WERI-Rb-1 (cell line): ENCODE results near the gene CNTFR.

Experiments
- DNase-seq: peaks from one replicate; pipeline ENCODE4 v3.0.0-alpha.2; 2020
- H3K27ac ChIP-seq: fragments of 250-450 bp; sonication (Bioruptor Pico); 2 replicates; pipeline ENCODE4 v1.5.1; 2020; ENCODE audit warnings: mild to moderate bottlenecking, moderate library complexity
- H3K27me3 ChIP-seq: fragments of 250-450 bp; sonication (Bioruptor Pico); 2 replicates; pipeline ENCODE4 v1.5.1; 2021; ENCODE audit warnings: mild to moderate bottlenecking, low read depth, moderate library complexity; ENCODE audit not compliant: insufficient read depth, severe bottlenecking
- H3K36me3 ChIP-seq: fragments of 250-450 bp; sonication (Bioruptor Pico); 2 replicates; pipeline ENCODE4 v1.5.1; 2020; ENCODE audit warnings: mild to moderate bottlenecking, moderate library complexity
- H3K4me3 ChIP-seq: 2 replicates; pipeline ENCODE4 v1.5.1; 2011; ENCODE audit warnings: low read depth, mild to moderate bottlenecking, control low read depth, low read length
- H3K9me3 ChIP-seq: fragments of 250-450 bp; sonication (Bioruptor Pico); 2 replicates; pipeline ENCODE4 v1.5.1; 2021; ENCODE audit warnings: mild to moderate bottlenecking, moderate library complexity; ENCODE audit not compliant: severe bottlenecking
- TF ChIP-seq, protein P1 (sequence below): IDR thresholded peaks from 2 replicates; pipeline ENCODE4 v1.5.1; 2011; ENCODE audit warnings: low read depth, mild to moderate bottlenecking, control low read depth, inconsistent platforms, low read length

The CNTFR gene

DNA sequence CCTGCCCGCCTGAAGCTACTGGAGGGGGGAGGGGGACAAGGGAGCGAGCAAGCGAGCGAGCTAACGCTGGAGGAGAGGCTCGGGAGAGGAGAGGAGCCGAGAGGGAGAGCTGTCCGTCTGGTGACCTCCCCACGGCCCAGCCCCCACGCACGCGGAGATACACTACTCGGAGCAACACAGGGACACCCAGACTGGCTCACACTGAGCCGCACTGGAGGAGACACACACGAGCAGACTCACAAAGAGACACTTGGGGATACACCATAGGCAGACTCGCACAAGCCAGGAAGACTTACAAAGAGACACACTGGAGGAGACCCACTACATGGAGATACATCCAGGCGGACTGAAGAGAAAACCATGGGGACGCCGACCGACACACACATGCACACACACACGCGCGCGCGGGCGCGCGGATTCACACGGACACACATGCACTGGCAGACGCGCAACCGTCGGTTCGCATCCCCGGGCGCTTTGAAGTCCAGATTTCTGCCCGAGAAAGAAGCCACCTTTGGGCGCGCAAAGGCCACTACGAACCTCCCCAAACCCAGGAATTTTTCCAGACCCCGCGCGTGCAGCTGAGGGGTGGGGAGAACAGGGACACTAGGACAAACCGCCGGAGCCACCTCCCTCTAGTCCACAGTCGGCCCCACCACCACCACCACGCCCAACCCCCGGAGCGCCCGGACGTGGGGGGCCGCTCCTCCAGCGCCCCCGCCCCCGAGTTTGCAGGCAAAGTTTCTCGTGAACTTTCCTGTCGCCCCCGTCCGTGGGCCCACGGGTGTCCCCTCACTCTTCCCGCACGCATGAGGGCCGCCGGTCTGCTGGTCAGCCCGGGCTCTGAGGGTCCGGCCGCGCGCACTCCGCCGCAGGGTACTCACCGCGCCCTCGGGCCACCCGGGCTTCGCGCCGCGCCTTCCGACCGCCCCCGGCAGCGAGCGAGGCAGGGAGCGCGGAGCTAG lies 571 bp downstream of the CNTFR start:
- Histone ChIP-seq H3K27ac (no peak overlapping the region), H3K4me3 (peak overlapping the region; percentile 75), H3K36me3 (no peaks in the 10 kb centered on the region), H3K27me3 (peaks cover 15% of the 10 kb centered on the region), H3K9me3 (no peaks in the 10 kb centered on the region)
- TF ChIP-seq, protein P1, sequence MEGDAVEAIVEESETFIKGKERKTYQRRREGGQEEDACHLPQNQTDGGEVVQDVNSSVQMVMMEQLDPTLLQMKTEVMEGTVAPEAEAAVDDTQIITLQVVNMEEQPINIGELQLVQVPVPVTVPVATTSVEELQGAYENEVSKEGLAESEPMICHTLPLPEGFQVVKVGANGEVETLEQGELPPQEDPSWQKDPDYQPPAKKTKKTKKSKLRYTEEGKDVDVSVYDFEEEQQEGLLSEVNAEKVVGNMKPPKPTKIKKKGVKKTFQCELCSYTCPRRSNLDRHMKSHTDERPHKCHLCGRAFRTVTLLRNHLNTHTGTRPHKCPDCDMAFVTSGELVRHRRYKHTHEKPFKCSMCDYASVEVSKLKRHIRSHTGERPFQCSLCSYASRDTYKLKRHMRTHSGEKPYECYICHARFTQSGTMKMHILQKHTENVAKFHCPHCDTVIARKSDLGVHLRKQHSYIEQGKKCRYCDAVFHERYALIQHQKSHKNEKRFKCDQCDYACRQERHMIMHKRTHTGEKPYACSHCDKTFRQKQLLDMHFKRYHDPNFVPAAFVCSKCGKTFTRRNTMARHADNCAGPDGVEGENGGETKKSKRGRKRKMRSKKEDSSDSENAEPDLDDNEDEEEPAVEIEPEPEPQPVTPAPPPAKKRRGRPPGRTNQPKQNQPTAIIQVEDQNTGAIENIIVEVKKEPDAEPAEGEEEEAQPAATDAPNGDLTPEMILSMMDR, result no peak
- DNase-seq, result peak; percentile 42

DNA sequence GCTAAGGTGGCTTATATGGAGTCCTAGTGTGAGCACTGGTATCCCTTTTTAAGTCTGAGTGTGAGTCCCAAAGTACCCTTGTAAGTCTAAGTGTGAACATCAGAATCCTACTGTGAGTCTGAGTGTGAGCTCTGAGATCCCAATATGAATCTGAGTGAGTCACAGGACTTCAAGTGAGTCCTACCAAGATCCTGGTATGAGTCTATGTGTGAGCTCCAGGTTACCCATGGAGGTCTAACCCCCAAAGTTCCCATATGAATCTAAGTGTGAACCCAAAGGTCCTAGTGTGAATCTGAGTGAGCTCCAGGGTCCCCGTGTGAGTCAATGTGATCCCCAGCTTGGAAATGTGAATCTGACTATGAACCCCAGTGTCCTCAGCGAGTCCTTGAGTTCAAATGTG lies 2.3 kb downstream of the CNTFR start:
- Histone ChIP-seq H3K27me3 (peaks cover 14% of the 10 kb centered on the region), H3K4me3 (no peak overlapping the region), H3K9me3 (no peaks in the 10 kb centered on the region), H3K36me3 (no peaks in the 10 kb centered on the region), H3K27ac (no peak overlapping the region)
- TF ChIP-seq, protein P1, result no peak
- no peak for DNase-seq

DNA sequence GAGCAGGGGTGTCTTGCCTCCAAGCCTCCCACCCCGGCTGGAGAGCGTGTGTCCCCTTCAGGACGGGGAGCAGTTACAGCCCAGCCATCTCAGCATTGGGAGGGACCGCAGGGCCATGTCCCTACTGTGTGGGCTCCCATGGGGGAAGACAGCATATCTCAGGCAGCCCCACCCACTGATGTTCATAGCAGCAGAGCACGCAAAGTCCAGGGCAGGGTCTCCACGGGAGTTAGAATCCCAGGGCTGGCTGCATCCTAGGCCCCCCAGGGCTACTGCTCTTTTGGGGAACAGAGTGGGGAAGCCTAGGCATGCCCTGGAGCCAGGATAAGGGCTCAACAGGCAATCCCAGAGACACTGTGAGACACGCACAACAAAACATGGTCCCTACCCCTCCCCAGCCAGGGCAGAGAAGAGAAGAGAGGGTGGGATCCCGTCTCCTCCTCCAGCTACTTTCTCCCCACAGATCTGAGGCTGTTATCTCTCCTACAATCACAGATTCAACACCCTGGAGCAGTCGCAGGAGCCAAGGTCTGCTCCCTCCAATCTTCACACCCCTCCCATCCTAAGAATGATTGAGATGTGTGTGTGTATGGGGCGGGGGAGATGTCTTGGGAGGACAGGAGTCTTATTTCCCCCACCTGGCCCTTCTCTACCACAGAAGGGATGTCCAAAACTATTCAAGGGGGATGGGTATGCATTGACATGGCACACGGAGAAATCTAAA lies 3.4 kb downstream of the CNTFR start:
- Histone ChIP-seq H3K27ac (no peak overlapping the region), H3K9me3 (no peaks in the 10 kb centered on the region), H3K27me3 (peaks cover 3% of the 10 kb centered on the region), H3K4me3 (no peak overlapping the region), H3K36me3 (no peaks in the 10 kb centered on the region)
- TF ChIP-seq, protein P1, result no peak
- DNase-seq, result no peak

DNA sequence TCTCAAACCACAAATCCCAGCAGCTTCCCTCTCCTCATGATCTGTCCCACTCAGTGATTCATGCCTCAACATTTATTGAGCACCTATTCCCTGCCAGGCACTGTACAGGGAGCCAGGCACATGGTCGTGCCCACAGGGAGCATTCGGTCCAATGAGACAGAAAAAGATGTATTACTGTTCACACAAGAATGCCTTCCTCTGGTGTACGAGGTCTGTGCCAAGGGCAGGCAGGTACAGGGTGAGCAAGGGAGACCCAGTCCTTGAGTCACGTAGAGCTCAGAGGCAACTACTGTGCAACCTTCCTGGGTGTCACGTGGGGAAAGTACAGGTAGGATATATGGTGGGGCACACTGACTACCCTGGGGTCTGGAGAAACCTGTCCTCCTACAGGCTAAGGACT lies 4.6 kb downstream of the CNTFR start:
- no peak overlapping the region for H3K27ac ChIP-seq
- no peak for DNase-seq
- H3K9me3 ChIP-seq, result no peaks in the 10 kb centered on the region
- no peaks in the 10 kb centered on the region for H3K36me3 ChIP-seq
- no peaks in the 10 kb centered on the region for H3K27me3 ChIP-seq
- H3K4me3 ChIP-seq, result no peak overlapping the region
- TF ChIP-seq, protein P1, result no peak

DNA sequence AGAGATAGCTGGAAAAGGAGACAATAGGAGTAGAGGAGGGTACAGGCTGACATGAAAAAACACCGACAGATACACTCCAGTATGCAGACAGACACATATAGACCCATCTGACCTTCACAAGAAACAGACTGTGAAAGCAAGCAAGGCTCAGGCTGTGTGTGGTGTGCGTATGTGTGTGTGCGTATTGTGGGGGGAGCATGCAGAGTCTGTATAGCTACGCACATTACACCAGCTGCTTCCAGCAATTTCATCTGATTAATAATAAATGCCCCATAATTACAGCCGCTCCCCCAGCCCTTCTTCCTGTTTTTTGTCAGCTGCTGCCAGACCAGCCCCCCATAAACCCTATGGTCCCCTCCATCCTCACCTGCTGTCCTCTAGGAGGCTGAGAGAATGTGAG lies 6.7 kb downstream of the CNTFR start:
- DNase-seq, result no peak
- Histone ChIP-seq H3K36me3 (no peaks in the 10 kb centered on the region), H3K27ac (no peak overlapping the region), H3K9me3 (no peaks in the 10 kb centered on the region), H3K4me3 (no peak overlapping the region), H3K27me3 (no peaks in the 10 kb centered on the region)
- TF ChIP-seq, protein P1, result no peak
